H4 (cell line): ENCODE data around the gene PCDHGA5. TPM values are rescaled to one million over a fixed set of nuclear protein-coding genes. Genes with fewer than 3 reads are reported as not detected.
"Not testable (repeated sequence)": the region's sequence is repeated elsewhere in the genome, so short reads cannot be mapped to it uniquely, and the experiment has no call there.

Experiments used
- DNase-seq: peaks from one replicate; pipeline ENCODE4 v3.0.0-alpha.2; 2015; ENCODE audit warnings: low spot score
- total RNA-seq: library from RNA; depleted of rRNA; stranded (reverse); fragments of >200 nt; shearing (Covaris generic); gene quantifications from 2 replicates; pipeline ENCODE4 v1.2.3, GENCODE V29; 2014

Gene PCDHGA5
- total RNA-seq, 1 experiment from 2014 or later = 0.50 TPM

GRCh38 chr5:141351591-141351990 lies 12.4 kb upstream of the PCDHGA5 start:
- DNase-seq = no peak

- no peak for DNase-seq
Measured at GRCh38 chr5:141354900-141355469, 9.0 kb upstream of the PCDHGA5 start, which contains the start of gene PCDHGA4. PCDHGA4 (plus strand) TSS chr5:141355021; CDS start chr5:141355108, 87 bp downstream.

DNA sequence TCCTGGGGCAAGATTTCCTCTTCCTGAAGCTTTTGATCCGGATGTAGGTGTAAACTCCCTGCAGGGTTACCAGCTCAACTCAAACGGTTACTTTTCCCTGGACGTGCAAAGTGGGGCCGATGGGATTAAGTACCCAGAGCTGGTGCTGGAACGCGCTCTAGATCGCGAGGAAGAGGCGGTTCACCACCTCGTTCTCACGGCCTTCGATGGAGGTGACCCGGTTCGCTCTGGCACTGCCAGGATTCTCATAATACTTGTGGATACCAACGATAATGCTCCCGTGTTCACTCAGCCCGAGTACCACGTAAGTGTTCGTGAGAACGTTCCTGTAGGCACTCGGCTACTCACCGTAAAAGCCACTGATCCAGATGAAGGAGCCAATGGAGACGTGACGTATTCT lies 8.3 kb upstream of the PCDHGA5 start:
- DNase-seq = no peak

DNA sequence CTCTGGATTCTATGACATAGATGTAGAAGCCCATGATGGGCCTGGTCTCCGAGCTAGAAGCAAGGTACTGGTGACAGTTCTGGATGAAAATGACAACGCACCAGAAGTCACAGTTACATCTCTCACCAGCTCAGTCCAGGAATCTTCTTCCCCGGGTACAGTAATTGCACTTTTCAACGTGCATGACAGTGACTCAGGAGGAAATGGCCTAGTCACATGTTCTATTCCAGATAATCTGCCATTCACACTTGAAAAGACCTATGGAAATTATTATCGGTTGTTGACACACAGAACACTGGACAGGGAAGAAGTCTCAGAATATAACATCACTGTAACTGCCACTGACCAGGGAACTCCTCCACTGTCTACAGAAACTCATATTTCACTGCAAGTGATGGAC lies 7.8 kb upstream of the PCDHGA5 start:
- no peak for DNase-seq

DNA sequence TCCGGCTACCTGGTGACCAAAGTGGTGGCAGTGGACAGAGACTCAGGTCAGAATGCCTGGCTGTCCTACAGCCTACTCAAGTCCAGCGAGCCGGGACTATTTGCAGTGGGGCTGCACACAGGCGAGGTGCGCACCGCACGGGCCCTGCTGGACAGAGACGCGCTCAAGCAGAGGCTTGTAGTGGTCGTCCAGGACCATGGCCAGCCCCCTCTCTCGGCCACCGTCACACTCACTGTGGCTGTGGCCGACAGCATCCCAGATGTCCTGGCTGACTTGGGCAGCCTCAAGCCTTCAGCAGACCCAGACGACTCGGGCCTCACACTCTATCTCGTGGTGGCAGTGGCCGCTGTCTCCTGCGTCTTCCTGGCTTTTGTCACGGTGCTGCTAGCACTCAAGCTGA lies 7.0 kb upstream of the PCDHGA5 start:
- no peak for DNase-seq

DNA sequence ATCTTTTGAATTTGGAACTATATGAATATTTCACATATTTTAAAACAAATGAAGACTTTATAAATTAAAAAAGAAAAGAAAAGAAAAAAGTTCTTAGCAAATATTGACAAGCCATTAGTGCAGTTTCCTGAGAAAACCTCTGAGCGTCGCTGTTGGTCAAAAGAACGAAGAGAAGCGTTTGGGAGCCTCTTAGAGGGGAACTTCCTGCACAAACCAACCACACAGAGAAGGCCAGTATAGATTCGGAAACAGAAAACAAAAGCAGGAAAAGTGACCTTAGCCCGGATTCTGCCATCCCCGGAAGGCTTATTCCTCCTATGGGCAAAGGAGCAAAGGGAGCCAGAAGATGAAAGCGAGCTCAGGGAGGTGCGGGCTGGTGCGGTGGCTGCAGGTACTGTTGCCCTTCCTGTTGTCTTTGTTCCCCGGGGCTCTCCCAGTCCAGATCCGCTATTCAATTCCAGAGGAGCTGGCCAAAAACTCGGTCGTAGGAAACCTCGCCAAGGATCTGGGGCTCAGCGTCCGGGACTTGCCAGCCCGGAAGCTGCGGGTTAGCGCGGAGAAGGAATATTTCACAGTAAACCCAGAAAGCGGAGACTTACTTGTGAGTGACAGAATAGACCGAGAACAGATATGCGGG lies 4.1 kb upstream of the PCDHGA5 start, which contains the start of gene PCDHGB2:
PCDHGB2 (plus strand) TSS at position 205 of the 637 bp plus-strand sequence; CDS start at position 347, 142 bp downstream.
- no peak for DNase-seq

GRCh38 chr5:141360685-141361084 lies 3.3 kb upstream of the PCDHGA5 start:
- DNase-seq = no peak

- DNase-seq = no peak
Measured at GRCh38 chr5:141362719-141363118, 1.2 kb upstream of the PCDHGA5 start.

DNA sequence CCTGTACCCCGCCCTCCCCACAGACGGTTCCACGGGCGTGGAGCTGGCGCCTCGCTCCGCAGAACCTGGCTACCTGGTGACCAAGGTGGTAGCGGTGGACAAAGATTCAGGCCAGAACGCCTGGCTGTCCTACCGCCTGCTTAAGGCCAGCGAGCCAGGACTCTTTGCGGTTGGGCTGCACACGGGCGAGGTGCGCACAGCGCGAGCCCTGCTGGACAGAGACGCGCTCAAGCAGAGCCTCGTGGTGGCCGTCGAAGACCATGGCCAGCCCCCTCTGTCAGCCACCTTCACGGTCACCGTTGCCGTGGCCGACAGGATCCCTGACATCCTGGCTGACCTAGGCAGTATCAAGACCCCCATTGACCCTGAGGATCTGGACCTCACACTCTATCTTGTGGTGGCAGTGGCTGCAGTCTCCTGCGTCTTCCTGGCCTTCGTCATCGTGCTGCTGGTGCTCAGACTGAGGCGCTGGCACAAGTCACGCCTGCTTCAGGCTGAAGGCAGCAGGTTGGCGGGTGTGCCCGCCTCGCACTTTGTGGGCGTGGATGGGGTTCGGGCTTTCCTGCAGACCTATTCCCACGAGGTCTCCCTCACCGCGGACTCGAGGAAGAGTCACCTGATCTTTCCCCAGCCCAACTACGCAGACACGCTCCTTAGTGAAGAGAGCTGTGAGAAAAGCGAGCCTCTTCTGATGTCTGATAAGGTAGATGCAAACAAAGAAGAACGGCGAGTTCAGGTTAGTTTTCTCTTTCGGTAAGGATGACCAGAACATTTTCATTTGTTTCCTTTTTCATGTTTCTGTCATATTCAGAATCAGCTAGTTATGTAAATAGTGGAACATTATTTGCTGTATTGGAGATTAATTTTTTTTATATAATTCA lies 2.3 kb downstream of the PCDHGA5 start:
- DNase-seq = no peak

DNA sequence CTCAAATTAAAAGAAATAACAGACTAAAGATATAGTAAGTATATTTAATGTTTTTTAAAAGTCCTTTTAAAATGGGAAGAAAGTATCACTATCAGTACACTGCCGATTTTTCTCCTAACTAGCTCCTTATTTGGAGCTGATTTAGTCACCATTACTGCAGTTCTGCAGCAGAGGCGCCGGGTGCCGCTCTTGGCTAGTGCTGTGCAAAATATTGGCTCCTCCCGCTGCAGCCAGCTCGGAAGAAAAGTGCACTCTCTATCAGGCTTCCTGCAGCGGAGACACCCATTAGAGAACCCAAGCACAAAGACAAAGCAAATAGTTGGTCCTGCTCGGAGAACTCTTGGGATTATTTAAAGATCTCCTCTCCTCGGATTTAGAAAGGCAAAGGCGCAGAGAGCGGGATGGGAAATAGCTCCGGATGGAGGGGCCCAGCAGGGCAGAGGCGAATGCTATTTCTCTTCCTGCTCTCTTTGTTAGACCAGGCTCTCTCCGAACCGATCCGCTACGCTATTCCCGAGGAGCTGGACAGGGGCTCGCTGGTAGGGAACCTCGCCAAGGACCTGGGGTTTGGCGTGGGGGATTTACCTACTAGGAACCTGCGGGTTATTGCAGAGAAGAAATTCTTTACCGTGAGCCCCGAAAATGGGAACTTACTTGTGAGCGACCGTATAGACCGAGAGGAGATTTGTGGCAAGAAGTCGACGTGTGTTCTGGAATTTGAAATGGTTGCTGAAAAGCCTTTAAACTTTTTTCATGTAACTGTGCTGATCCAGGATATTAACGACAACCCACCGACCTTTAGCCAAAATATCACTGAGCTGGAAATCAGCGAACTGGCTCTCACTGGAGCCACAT lies 6.3 kb downstream of the PCDHGA5 start, which contains the start of gene PCDHGB3:
PCDHGB3 (plus strand) TSS at position 249 of the 855 bp plus-strand sequence; CDS start at position 402, 153 bp downstream.
- no peak for DNase-seq

GRCh38 chr5:141371572-141372475 lies 7.9 kb downstream of the PCDHGA5 start:
- no peak for DNase-seq

GRCh38 chr5:141373673-141374317 lies 9.8 kb downstream of the PCDHGA5 start, which contains the start of gene PCDHGA6:
PCDHGA6 (plus strand) TSS chr5:141373891; CDS start chr5:141374084, 193 bp downstream.
- no peak for DNase-seq

DNA sequence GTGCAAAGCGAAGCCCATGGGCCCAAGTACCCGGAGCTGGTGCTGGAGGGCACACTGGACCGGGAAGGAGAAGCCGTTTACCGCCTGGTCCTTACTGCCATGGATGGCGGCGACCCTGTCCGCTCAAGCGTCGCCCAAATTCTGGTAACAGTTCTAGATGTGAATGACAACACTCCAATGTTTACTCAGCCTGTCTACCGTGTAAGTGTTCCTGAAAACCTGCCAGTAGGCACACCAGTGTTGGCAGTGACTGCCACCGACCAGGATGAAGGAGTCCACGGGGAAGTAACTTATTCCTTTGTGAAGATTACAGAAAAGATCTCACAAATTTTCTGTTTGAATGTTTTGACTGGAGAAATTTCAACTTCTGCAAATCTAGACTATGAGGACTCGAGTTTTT lies 10.7 kb downstream of the PCDHGA5 start:
- DNase-seq = no peak

DNA sequence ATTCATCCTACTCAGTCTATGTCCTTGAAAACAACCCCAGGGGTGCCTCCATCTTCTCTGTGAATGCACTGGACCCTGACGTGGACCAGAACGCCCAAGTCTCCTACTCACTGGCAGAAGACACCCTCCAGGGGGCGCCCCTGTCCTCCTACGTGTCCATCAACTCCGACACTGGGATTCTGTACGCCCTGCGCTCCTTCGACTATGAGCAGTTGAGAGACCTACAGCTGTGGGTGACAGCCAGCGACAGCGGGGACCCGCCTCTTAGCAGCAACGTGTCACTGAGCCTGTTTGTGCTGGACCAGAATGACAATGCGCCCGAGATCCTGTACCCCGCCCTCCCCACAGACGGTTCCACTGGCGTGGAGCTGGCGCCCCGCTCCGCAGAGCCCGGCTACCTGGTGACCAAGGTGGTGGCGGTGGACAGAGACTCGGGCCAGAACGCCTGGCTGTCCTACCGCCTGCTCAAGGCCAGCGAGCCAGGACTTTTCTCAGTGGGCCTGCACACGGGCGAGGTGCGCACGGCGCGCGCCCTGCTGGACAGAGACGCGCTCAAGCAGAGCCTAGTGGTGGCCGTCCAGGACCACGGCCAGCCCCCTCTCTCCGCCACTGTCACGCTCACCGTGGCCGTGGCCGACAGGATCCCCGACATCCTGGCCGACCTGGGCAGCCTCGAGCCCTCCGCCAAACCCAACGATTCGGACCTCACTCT lies 11.6 kb downstream of the PCDHGA5 start:
- DNase-seq = not testable (repeated sequence)

DNA sequence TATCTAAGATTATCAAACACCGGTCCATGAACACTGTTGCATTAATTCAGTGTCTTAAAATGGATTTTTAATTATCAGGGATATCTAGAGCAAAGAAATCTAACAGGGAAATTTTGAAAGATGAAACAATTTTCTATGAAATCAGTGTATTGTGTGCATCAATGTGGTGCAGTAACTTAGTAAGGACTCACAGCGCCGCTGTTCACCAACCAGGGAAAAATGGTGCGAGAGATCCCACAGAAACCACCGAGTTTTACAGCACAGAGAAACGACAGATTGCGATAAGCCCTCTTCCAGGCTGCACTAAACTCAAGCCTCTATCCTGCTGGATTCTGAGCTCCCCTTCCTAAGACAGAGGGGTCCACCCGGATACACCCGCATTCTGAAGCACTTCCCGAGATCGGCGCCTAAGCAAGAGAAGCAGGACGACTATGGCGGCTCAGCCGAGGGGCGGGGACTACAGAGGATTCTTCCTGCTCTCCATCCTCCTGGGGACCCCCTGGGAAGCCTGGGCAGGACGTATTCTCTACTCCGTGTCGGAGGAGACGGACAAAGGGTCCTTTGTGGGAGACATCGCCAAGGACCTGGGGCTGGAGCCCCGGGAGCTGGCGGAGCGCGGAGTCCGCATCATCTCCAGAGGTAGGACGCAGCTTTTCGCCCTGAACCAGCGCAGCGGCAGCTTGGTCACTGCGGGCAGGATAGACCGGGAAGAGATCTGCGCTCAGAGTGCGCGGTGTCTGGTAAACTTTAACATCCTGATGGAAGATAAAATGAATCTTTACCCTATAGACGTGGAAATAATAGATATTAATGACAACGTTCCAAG lies 18.7 kb downstream of the PCDHGA5 start, which contains the start of gene PCDHGA7:
PCDHGA7 (plus strand) TSS at position 274 of the 826 bp plus-strand sequence; CDS start at position 432, 158 bp downstream.
- DNase-seq = no peak

DNA sequence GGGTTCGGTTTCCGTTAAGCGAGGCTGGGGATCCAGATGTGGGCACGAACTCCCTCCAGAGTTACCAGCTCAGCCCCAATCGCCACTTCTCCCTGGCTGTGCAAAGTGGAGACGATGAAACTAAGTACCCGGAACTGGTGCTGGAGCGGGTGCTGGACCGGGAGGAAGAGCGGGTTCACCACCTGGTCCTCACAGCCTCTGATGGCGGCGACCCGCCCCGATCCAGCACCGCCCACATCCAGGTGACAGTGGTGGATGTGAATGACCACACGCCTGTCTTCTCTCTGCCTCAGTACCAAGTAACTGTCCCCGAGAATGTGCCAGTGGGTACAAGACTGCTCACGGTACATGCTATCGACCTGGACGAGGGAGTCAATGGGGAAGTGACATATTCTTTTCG lies 19.4 kb downstream of the PCDHGA5 start:
- DNase-seq = no peak

GRCh38 chr5:141384471-141385267 lies 20.7 kb downstream of the PCDHGA5 start:
- DNase-seq = no peak
